ENCODE data around the gene LY9.

DNA sequence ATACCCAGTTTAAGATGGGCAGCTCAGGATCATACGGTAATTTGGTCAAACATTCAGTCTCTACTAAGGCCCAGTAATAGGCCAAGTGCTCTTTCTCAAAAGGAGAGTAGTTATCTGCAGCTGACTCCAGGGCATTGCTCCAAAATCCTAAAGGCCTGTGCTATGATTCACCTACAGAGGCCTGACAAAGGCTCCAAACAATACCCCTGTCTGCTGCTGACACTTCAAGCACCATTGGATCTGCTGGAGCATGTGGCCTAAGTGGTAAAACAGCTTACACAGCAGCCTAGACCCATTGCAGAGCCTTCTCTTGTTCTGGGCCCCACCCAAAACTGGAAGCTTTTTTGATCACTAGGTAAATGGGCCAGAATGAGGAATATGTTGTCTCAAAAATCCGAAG lies 34.1 kb upstream of the LY9 start:
- TF ChIP-seq, protein P1, sequence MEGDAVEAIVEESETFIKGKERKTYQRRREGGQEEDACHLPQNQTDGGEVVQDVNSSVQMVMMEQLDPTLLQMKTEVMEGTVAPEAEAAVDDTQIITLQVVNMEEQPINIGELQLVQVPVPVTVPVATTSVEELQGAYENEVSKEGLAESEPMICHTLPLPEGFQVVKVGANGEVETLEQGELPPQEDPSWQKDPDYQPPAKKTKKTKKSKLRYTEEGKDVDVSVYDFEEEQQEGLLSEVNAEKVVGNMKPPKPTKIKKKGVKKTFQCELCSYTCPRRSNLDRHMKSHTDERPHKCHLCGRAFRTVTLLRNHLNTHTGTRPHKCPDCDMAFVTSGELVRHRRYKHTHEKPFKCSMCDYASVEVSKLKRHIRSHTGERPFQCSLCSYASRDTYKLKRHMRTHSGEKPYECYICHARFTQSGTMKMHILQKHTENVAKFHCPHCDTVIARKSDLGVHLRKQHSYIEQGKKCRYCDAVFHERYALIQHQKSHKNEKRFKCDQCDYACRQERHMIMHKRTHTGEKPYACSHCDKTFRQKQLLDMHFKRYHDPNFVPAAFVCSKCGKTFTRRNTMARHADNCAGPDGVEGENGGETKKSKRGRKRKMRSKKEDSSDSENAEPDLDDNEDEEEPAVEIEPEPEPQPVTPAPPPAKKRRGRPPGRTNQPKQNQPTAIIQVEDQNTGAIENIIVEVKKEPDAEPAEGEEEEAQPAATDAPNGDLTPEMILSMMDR (IDR thresholded peaks at IDR 0.05) = no peak
- TF ChIP-seq POLR2A (IDR thresholded peaks at IDR 0.05) (no peak), POLR2AphosphoS5 (IDR thresholded peaks at IDR 0.05) (no peak)

All from upper lobe of left lung (tissue), 4 donors.